NB4 (cell line): ENCODE results near the gene CAMK2D.

Source experiments
- POLR2A ChIP-seq: IDR thresholded peaks from 2 replicates; pipeline ENCODE4 v1.6.1; 2011; ENCODE audit warnings: mild to moderate bottlenecking; ENCODE audit not compliant: insufficient read length; ENCODE audit errors: extremely low read depth
- TF ChIP-seq, protein P1 (sequence below): IDR thresholded peaks from one replicate; pipeline ENCODE4 v1.5.1; 2012; ENCODE audit warnings: low read depth, low read length
- TF ChIP-seq, protein P2 (sequence below): IDR thresholded peaks from 2 replicates; pipeline ENCODE4 v1.6.1; 2011; ENCODE audit warnings: low read depth, low read length

DNA sequence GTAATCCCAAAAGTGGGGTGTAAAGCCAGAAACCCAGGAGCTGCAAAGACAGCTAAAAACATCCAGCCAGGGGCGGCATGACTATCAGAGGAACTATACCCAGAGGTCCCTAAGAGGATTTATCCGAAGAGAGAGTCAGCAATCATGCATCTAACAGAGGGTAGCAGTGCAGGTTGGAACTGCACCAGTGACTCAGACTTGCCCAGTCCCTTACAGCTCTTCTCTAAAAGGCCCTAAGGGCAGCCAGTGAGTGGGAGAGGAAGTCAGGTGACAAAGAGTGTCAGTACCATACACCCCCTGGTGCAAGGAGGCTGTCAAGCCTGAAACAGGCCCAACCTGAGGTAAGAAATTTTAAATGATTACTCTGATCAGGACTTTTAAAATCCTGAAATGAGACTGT, 88.1 kb downstream of the CAMK2D start:
- TF ChIP-seq, protein P1, sequence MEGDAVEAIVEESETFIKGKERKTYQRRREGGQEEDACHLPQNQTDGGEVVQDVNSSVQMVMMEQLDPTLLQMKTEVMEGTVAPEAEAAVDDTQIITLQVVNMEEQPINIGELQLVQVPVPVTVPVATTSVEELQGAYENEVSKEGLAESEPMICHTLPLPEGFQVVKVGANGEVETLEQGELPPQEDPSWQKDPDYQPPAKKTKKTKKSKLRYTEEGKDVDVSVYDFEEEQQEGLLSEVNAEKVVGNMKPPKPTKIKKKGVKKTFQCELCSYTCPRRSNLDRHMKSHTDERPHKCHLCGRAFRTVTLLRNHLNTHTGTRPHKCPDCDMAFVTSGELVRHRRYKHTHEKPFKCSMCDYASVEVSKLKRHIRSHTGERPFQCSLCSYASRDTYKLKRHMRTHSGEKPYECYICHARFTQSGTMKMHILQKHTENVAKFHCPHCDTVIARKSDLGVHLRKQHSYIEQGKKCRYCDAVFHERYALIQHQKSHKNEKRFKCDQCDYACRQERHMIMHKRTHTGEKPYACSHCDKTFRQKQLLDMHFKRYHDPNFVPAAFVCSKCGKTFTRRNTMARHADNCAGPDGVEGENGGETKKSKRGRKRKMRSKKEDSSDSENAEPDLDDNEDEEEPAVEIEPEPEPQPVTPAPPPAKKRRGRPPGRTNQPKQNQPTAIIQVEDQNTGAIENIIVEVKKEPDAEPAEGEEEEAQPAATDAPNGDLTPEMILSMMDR, result no peak
- TF ChIP-seq POLR2A, result no peak
- TF ChIP-seq, protein P2, sequence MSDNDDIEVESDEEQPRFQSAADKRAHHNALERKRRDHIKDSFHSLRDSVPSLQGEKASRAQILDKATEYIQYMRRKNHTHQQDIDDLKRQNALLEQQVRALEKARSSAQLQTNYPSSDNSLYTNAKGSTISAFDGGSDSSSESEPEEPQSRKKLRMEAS, result no peak
